OCI-LY7 (cell line): Measurements from ENCODE around the gene RTEL1.

Experiments
- CTCF ChIP-seq: fragments of 200-600 bp; sonication (generic); conservative IDR thresholded peaks from 2 replicates; pipeline ENCODE4 v1.5.1; 2014; ENCODE audit warnings: mild to moderate bottlenecking, antibody characterized with exemption, low read length, moderate library complexity, mixed read lengths
- EZH2phosphoT487 ChIP-seq: fragments of 200-600 bp; sonication (generic); IDR thresholded peaks from 2 replicates; pipeline ENCODE4 v1.6.1; 2018; ENCODE audit warnings: low read depth, borderline replicate concordance, mild to moderate bottlenecking, mixed run types, antibody characterized with exemption, low read length, moderate library complexity, mixed read lengths

DNA sequence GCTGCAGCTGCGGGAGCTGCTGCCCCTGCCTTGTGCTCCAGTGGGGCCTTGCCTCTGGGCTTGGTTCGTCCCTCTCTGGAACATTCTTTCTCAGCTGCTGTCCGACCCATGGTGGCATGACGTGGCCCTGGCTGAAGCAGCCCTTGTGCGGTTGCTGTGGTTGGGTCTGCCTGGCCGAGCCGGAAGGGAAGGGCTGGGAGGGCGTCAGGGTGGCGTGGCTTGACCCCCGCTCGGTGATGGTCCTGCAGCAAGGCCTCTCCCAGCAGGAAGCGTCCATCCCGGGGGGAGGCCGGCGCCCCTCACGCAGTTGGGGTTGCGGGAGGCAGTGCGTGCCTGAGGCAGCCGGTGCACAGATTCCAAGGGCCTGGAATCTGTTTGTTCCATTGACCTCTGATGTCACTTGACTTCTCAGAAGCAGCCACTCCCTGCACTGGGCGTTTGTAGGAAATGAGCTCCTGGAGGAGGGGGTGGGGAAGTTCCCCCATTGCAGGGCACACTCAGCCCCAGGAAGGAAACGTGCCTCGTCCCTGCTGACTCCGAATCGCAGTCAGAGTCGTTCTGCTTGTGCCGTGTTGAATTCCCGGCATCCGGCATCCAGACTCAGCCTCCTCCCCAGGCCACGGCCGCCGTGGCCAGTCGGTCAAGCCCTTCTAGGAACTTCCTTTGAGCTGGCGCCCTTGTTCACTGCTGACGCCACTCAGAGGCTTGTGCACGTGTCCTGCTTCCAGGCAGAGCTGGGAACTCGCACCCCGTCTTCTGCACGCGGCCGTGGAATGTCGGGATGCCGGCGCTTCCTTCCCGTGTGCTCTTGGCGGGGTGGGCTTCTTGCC lies 28.6 kb downstream of the RTEL1 start:
- TF ChIP-seq CTCF (no peak), EZH2phosphoT487 (no peak)
